ENCODE results near the gene WNT7B.

Gene WNT7B

DNA sequence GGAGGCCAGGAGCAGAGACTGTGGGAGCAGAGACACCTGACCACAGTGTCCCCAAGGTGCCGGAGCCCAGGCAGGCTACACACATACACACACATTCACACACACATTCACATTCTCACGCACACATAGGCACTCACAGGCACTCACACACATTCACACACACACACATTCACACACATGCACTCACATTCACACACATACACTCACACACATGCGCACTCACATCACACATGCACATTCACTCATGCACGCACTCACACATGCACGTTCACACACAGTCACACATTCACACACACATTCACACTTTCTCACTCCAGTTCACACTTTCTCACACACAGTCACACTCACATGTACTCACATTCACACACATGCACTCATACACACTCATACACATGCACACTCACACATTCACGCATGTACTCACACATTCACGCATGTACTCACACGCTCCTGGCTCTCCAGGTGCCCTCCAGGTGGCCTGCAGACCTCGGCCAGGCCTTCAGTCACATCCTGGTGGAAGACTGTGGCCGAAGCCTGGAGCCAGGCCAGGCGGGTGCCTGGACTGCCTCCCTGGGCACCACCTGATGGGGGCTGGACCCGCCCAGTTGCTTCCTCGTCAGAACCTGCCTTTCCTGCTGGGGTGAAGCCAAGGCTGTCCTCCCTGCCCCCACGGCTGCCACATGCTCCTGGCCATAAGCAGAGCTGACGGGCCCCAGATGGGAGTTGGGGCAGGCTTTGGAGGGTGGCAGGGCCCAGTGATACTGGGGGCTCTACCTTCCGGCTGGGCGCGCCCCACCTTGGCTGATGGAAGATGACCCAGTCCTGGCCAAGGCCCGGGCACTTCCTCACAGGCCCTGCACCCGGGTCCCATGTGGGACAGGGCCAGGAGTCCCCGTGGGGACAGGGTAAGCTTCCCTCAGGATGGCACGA lies 89.5 kb downstream of the WNT7B start:
- DNase-seq: no peak

DNA sequence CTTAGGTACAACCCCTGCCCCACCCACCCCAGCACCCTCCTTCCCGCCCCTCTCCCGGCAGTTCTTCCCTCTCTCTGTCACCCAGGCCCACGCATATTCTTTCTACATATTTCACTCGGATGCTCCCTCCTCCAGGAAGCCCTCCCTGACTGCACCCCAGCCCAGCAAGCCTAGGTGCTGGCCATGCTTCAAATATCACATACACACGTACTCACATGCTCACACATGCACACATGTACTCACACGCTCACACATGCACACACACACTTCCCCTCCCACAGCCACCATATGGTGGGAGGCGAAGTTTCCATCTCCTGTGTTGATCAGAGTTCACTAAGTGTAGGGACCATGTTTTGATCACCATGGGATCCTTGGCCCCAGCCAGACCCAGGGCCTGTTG lies 90.4 kb downstream of the WNT7B start:
- DNase-seq: no peak

DNA sequence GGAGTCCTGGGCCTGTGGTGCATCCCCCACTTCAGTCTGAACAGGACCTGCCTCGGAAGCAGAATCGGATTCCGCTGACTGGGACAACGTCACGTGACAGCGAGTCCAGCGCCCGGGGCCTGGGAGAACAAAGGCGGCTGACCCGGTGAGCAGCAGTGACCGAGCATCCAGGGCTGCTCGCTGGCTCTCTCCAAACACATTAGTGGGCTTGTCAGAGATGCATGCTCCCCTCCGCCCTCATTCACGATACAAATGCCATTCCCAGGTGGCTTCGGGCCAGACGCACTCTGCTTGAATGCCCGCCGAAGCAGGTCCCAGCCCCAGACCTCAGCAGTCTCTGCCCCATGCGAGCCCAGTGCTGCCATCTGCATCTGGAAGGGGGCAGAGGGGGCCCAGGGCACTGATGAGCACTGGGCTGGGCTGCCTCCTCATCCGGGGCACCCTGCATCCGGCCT lies 91.0 kb downstream of the WNT7B start:
- DNase-seq: no peak

DNA sequence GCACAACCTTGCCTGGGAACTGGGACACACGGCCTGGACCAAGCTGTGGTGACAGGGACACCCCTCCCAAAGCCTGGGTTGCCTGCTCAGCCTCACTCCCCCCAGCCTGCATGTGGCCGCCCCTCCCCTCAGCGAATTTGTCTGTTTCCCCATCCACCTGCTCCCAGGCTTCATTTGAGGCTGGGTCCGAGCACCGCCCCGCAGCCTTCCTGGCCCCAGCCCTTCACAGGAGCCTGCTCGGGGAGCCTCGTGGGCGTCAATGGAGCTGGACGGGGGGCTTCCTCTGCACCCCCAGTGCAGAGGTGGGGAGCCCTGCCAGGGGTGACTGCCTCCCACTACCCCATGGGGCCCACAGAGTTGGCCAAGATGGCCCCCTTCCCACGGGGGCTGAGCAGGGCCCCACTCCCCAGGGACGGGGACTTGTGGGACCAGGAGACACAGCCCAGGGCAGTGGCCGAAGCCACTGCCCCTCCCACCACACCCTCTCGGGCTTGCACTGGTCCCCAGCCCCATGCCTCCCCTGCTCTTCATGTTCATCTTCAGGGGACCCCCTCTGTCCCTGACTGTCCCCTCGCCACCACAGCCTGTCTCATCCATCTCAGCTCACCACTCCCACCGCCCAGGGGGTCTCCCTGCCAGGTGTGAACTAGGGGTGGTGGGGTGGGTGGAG lies 91.7 kb downstream of the WNT7B start:
- DNase-seq: no peak

DNA sequence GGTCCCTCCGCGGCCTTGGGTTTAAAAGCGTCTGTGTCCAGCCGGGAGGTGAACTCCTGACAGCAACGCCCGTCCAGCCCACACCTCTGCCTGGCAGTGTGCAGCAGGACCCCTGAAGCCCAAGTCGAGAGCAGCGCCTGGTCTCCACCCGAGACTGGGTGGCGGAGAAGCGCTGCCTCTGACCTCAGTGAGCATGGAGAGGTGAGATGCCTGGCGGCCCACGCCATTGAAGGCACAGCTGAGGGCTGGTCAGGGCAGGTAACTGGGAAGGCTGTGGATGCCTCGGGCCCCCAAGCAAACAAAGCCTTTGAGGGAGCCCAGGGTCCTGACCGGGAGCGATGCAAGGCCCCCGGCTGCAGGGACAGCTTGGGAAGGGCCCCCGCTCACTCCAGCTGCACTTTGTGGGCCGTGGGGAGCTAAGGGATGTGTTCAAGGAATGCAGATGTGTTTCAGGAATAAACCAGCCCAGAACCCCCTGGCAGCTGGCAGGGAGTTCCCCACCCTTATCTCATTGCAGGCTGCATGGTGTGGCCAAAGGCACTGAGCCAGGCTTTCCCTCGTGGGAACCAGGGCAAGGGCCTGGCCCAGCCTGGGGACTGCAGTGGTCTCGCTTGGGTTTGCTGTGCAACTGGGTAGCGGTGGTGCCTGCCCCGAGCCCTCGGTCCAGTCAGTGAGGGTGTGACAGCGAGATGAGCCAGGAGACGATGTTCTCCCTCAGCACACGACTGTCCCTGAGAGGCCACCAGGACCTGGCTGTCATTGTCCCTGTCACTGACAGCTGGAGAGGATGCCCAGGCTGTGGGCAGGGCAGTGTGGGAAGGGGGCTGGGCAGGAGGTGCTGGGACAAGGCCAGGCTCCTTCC lies 92.5 kb downstream of the WNT7B start:
- DNase-seq: no peak

DNA sequence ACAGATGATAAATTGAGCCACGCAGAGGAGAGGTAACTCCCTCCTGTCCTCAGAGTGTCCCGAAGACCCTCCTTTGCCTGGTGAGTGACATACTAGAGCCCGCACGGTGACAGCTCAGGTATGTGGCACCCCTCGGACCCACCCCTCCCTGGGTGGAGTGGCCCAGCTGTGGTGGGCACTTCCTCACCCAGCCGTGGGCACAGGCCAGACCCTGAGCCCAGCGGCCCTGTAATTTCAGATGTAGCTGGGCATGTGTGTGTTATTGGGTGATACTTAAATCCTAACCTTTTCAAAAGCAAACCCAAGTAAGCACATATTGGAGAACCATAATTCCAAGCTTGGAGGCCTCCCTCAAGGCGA lies 93.2 kb downstream of the WNT7B start:
- no peak for DNase-seq

DNA sequence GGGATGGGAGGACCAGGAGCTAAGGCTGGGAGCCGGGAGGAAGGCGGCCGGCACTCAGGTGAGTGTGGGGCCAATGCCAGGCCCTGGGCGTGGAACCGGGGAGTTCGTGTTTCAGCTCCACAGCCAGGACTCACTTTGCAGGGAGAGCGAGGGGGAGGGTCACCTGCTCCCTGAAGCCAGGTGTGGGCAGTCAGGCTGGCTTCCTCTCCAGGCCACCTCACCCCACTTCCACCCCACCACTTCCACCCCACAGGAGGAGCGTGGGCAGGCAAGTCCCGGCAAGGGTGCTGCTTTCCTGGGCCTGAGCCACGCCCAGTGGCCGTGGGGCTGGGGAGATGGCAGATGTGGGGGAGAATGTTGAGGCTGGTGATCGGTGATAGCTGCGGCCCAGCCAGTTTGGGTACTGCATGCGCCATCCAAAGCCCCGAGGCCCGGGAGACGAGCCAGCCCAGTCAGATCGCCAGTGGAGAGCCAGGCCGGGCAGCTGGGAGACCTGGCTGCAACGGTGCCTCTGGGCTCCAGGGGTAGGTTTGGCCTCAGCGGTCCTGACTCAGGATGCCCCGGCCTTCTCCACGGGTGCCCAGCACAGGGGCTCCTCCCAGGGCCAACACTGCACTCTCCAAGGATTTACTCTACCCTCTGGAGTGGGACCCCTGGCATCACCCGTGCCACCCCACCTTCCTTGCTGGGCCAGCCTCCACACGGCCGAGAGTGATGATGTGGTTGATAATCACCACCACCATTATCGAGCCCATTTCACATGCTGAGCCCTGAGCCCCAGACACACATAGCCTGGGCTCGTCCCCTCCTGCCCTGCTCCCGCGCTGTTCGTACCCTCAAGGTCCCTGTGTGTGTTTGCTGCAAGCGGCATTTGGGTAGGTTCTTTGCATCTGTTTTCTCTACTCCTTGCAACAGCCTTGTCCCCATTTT lies 93.8 kb downstream of the WNT7B start:
- DNase-seq: no peak

DNA sequence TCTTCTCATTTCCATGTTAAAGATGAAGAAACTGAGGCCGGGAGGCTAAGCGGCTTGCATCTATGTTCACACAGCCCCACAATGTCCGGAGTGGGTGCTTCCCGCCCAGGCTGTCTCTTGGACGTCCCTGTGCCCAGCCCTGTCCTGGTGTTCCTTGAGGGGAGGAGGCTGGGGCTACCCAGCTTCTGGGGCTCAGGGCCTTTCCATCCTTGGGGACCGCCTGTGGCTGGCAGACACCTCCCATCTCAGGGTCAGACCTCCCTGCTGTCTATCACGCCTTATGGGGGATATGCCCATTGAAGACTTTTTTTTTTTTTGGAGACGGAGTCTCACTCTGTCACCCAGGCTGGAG lies 95.5 kb downstream of the WNT7B start:
- no peak for DNase-seq

DNA sequence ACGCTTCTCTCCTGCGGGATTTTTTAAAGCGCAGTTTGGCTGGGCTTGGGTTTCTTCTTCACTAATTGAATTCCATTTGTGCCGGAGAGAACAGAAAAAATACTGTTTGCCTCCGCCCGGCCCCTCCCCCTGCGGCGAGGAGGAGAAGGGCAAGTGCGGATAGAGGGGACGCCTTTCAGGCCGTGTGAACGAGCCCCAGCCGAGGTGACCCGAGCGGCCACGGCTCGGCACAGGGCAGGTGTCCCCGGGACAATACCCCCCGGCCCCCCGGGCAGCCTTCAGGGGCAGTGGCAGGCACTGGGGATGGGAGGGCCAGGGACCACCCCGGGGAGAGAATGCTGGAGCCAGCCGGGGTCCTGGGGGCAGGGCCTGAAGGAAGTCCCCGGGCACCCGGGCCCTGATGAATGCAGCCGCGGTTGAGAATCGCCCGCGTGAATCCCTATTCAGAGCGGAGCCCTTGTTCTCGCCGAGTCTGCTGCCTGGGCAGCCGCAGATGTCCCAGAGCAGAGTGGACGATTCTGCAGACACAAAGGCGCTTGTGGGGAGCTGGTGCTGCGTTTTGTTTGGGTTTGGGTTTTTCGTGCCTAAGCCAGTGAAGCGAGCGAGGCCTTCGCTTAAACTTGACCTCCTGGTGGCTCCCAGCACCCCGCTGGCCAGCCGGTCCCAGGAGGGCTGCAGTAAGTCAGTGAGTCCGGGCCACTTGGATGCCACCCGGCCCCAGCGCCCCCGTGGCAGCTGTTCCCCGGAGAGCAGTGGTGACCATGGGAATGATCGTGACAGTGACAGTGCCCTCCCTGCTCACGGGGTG lies 96.0 kb downstream of the WNT7B start:
- DNase-seq: no peak

DNA sequence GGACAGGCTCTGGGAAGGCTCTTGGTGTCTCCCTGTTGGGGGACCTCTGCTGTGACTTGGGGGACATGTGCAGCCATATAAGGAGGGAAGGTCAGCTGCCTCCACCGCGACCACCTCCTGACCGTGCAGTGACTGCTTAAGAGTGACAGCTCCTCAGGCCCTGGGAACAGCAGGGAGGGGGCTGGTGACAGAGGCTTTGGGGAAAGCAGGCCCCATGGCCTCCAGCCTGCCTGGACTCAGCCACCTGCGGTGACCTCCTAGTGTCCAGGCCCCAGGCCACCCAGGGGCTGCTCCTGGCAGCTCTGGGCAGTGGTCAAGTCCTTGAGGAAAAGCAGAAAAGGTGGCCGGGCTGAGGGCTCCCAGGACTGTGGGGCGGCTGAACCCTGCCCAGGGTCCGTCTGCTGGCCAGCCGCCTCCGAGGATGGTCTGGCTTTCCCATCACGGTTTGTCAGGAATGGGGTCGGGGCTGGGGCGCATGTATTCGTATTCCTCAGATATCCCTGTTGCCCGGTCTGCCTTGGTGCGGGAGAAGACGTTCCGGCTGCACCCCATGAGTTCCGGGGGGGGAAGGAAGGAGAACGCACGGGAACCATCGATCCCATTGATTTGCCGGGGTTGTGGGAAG lies 96.8 kb downstream of the WNT7B start:
- DNase-seq: no peak

DNA sequence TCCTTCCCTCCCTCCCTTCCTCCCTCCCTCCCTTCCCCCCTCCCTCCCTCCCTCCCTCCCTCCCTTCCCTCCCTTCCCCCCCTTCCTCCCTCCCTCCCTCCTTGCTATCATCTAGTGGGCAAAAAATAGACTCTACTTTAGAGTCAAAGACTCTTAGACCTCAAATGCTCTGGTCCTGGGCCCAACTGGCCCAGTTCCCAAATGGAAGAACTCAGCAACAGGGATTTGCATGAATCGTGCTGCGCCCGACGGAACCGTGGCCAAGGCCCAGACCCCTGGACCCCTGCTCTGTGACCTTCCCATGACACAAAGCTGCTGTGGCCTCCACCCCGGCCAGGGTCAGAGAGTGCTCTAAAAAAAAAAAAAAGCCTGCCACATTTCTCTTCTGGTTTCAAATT lies 97.4 kb downstream of the WNT7B start:
- no peak for DNase-seq

DNA sequence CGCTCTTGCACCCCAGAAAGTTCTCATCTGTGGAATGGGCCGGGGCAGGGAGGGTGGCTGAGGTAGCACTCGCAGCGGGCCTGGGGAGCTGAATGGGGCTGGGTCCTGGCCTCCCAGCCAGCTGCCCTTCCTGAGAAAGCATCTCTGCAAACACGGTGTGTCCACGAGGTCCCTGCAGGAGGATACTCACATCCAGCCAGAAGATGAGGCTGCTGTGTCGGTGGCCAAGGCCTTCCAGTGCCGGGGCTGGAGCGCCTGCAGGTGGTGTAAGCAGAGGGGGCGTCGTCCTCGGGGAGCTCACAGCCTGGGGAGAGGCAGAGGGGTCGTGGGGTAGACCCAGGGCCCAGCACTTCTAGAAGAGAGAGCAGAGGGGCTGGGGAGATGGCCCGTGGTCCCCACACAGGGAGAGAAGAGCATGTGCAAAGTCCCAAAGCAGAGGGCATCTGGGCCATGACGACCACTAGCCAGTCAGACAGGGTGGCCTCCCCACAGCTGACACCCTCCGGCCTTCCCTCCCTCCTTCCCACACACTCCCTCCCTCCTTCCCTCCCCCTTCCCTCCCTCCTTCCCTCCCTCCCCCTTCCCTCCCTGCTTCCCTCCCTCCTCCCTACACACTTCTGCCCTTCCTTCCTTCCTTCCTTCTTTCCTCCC lies 97.9 kb downstream of the WNT7B start:
- no peak for DNase-seq

DNA sequence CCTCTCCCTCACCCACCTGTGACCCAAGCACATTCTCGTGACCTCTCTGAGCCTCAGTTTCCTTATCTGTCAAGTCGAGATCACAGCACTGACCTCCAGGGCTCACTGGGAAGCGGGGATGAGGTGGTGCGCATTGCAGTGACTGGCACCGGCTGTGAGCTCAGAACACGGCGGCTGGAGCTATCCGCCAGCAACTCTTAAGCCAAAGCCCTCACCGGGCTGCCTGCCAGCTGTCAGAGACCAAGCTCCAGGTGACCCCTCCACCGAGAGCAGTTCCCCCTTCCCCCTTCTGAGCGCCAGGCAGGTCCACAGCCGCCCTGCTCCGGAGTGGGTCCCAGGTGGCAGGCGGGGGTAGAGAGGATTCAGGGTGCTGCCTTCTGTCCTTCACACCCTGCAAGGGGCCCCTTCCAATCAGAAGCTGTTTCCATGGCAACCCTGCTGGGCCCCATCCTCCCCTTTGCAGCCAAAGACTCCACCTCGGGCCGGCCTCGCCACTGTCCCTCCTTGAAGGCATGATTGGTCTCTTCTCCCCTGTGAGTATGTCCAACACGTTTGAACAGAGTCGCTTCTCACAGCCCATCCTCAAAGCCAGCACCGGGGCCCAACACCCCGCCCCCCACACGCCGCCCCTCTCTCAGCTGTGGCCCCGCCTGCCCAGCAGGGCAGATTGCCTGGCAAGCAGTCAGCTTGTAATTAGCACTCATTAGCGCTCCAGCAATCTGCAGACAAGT lies 98.7 kb downstream of the WNT7B start:
- DNase-seq: no peak

DNA sequence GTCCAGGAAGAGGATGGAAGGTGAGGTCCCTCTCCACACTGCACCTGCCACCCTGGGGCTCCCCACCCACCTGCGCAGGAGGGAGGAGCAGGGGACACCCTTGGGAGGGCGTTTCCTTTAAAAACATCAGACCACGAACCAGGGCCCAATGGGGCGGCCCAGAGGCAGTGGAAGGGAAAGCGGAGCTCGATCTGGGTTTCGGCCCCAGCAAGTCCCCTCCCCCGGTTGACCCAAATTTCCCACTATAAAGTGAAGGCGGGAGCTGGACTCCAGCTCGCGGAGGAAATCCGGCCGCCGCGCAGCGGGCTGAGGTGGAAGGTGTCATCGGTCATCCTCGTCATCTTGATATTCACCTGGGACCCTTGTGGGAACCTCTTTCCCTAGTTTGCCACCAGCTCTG lies 99.3 kb downstream of the WNT7B start:
- no peak for DNase-seq

DNA sequence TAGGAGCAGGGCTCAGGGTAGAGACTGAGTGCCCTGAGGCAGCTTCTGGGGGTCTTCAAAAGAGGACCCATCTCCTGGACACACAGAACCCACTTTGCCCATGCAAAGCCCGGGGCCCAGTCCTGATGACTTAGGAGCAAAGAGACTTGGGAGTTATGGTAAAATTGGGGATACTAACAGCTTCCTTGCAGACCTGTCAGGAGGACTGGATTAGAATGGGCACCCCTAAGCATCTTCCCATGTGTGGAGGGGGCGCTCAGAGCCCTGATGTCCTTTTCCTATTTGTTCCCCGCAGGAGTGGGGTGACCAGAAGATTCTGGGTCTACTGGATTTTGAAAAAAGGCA lies 100.0 kb downstream of the WNT7B start:
- no peak for DNase-seq

DNA sequence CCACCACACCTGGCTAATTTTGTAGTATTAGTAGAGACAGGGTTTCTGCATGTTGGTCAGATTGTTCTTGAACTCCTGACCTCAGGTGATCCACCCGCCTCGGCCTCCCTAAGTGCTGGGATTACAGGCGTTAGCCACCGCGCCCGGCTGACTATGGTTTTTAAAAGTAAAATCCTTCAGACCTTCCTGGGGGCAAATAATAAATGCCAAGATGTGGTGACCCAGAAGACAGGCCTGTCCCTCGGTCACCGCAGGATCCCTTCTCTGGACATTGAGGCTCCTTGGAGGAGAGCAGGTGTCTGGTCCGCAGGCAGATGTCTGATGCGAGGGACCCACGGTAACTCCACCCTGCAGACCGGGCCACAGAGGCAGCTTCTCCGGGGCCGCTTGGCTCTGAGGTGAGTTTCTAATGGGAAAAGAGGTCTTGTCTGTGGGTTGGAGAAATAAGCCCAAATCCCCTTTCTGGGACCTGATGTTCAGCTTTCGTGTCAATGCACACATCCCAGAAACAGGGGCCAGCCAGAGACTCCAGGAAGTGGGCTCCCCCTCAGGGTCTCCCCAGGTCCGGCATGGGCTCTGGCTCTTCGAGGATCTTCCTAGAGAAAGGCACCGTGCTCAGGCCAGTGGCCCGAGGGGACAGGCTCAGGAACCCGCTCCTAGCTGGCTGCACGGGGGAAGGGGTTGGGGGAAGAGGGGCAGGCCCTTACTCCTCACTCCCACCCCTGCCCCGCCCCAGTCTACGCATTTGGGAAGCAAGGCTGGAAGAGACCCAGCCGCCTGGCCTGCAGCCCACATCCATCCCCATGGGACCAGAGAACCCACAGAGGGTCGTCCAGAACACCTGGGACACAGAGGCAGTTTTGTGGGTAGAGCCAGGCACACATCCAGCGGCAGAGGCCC lies 100.6 kb downstream of the WNT7B start:
- DNase-seq: no peak

DNA sequence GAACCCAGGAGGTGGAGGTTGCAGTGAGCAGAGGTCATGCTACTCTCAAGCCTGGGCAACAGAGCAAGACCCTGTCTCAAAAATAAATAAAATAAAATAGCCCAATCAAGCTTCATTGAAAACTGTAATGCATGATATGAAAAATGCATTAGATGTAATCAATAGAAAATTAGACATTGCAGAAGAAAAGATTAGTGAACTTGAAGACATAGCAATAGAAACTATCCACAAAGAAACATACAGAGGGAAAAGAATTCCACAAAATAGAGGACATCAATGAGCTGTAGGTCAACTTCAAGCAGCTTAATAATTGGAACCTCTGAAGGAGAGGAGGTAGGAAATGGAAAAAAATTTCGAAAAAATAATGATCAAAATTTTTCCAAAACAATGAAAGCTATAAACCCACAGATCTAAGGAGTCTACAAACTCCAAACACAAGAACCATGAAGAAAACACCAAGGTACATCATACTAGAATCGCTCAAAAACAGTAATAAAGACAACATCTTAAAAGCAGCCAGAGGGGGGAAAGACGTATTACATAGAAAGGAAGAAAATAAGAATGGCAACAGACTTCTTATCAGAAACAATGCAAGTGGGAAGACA lies 104.2 kb downstream of the WNT7B start:
- no peak for DNase-seq

DNA sequence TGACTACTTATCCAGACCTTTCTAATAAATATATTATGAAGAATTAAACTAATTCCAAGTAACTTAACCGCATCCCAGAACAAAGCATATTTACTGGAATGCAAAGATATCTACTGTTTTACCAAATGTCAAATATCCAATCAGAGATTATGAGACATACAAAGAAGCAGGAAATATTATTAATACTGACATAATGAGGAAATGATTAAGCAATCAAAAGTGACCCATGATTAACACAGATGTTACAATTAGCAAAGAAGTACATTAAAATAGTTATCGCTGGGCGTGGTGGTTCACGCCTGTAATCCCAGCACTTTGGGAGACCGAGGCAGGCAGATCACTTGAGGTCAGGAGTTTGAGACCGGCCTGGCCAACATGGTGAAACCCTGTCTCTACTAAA lies 105.2 kb downstream of the WNT7B start:
- no peak for DNase-seq

All from suppressor macrophage (primary cell).